HepG2 (cell line): ENCODE measurements around the gene CSNK2A1. TPM values are rescaled to one million over a fixed set of nuclear protein-coding genes. Genes with fewer than 3 reads are reported as not detected.
A peak's percentile ranks its signal among the peaks of the same experiment; 100 is the strongest.

Experiments
- FOXJ3 ChIP-seq: sonication (generic); formaldehyde crosslinking; IDR thresholded peaks from 2 replicates; pipeline ENCODE4 v1.4.0; 2020; ENCODE audit warnings: missing genetic modification reagents, mild to moderate bottlenecking, borderline replicate concordance
- FOXM1 ChIP-seq: sonication (generic); formaldehyde crosslinking; IDR thresholded peaks from 2 replicates; pipeline ENCODE4 v1.5.0; 2020; ENCODE audit warnings: missing genetic modification reagents
- FOXP1 ChIP-seq, 2 experiments: fragments of 450-650 bp in 1 of 2; IDR thresholded peaks; 2 replicates each; pipeline ENCODE4 v1.6.1; 2017 to 2018; ENCODE audit warnings: antibody characterized with exemption in 1 of 2
- GZF1 ChIP-seq: sonication (generic); formaldehyde crosslinking; IDR thresholded peaks from 2 replicates; pipeline ENCODE4 v1.5.1; 2020; ENCODE audit warnings: mild to moderate bottlenecking, missing genetic modification reagents
- KLF13 ChIP-seq: sonication (generic); formaldehyde crosslinking; IDR thresholded peaks from 2 replicates; pipeline ENCODE4 v1.4.0; 2020; ENCODE audit warnings: mild to moderate bottlenecking, missing genetic modification reagents
- NFYB ChIP-seq: sonication (generic); formaldehyde crosslinking; IDR thresholded peaks from 2 replicates; pipeline ENCODE4 v1.4.0; 2020; ENCODE audit warnings: missing genetic modification reagents
- NR0B2 ChIP-seq: sonication (generic); formaldehyde crosslinking; IDR thresholded peaks from 2 replicates; pipeline ENCODE4 v1.4.0; 2020; ENCODE audit warnings: mild to moderate bottlenecking, missing genetic modification reagents
- NR2F1 ChIP-seq, 2 experiments: fragments of 450-650 bp in 1 of 2; formaldehyde crosslinking in 1 of 2; IDR thresholded peaks; 2 replicates each; pipeline versions ENCODE4 v1.5.0 to v1.6.1; 2016 to 2020; ENCODE audit warnings: mild to moderate bottlenecking in 1 of 2, missing compliant biosample characterization in 1 of 2, missing genetic modification reagents in 1 of 2, moderate library complexity in 1 of 2
- NR2F6 ChIP-seq, 2 experiments: IDR thresholded peaks; 2 replicates each; pipeline ENCODE4 v1.6.1; 2016; ENCODE audit warnings: antibody characterized with exemption in 1 of 2, mild to moderate bottlenecking in 1 of 2
- PHF20 ChIP-seq: sonication (generic); formaldehyde crosslinking; IDR thresholded peaks from 2 replicates; pipeline ENCODE4 v1.5.0; 2020; ENCODE audit warnings: mild to moderate bottlenecking, missing genetic modification reagents
- RBAK ChIP-seq: sonication (generic); formaldehyde crosslinking; IDR thresholded peaks from 2 replicates; pipeline ENCODE4 v1.5.1; 2020; ENCODE audit warnings: mild to moderate bottlenecking, missing genetic modification reagents
- RXRB ChIP-seq: IDR thresholded peaks from 2 replicates; pipeline ENCODE4 v1.6.1; 2016; ENCODE audit warnings: borderline replicate concordance, missing genetic modification reagents, missing compliant biosample characterization
- ZBTB20 ChIP-seq: sonication (generic); formaldehyde crosslinking; IDR thresholded peaks from 2 replicates; pipeline ENCODE4 v1.8.1; 2023; ENCODE audit warnings: missing genetic modification reagents, low read depth, mild to moderate bottlenecking, borderline replicate concordance
- ZBTB39 ChIP-seq: sonication (generic); formaldehyde crosslinking; IDR thresholded peaks from 2 replicates; pipeline ENCODE4 v1.5.0; 2020; ENCODE audit warnings: missing genetic modification reagents
- ZBTB8A ChIP-seq: sonication (generic); formaldehyde crosslinking; IDR thresholded peaks from 2 replicates; pipeline ENCODE4 v1.4.0; 2020; ENCODE audit warnings: mild to moderate bottlenecking, low read depth, missing genetic modification reagents, borderline replicate concordance
- ZNF33B ChIP-seq: sonication (generic); formaldehyde crosslinking; IDR thresholded peaks from 2 replicates; pipeline ENCODE4 v1.5.1; 2020; ENCODE audit warnings: mild to moderate bottlenecking, missing genetic modification reagents
- ZNF83 ChIP-seq: sonication (generic); formaldehyde crosslinking; IDR thresholded peaks from 2 replicates; pipeline ENCODE4 v1.4.0; 2020; ENCODE audit warnings: missing genetic modification reagents, mild to moderate bottlenecking, borderline replicate concordance
- polyA plus RNA-seq, 8 experiments: library from polyadenylated mRNA; depleted of rRNA in 3 of 8; stranded (reverse) in 7 of 8; unstranded in 1 of 8; fragments of >200 nt; fragmentation: Illumina TruSeq in 4 of 8; extraction: Trizol in 4 of 8; gene quantifications; 2 replicates each; pipeline versions ENCODE4 v1.2.1 to v1.2.3, GENCODE V29; 2011 to 2016; ENCODE audit warnings: low read depth in 4 of 8, missing spikeins in 1 of 8, mixed read lengths in 1 of 8; ENCODE audit not compliant: insufficient read depth in 1 of 8
- total RNA-seq, 5 experiments: library from RNA; depleted of rRNA; stranded (reverse); fragments of >200 nt; fragmentation: Illumina TruSeq; extraction: Trizol; gene quantifications; 2 replicates each; pipeline ENCODE4 v1.2.3, GENCODE V29; 2016; ENCODE audit warnings: low read depth in 1 of 5
- TF ChIP-seq, protein P1 (sequence below): sonication (generic); formaldehyde crosslinking; IDR thresholded peaks from 2 replicates; pipeline ENCODE4 v1.5.0; 2020; ENCODE audit warnings: mild to moderate bottlenecking, missing genetic modification reagents
- TF ChIP-seq, protein P2 (sequence below): sonication (generic); formaldehyde crosslinking; IDR thresholded peaks from 2 replicates; pipeline ENCODE4 v1.5.0; 2020; ENCODE audit warnings: missing genetic modification reagents
- TF ChIP-seq, protein P3 (sequence below): sonication (generic); formaldehyde crosslinking; IDR thresholded peaks from 2 replicates; pipeline ENCODE4 v1.8.0; 2022; ENCODE audit warnings: missing genetic modification reagents, mild to moderate bottlenecking, moderate library complexity, borderline replicate concordance

CSNK2A1 gene
- total and polyA plus RNA-seq, 2 of the 13 experiments (the other 11 are each of a cell fraction or from before 2014, with no cell fraction given) = 153 to 231 TPM

- TF ChIP-seq ZBTB8A (CRISPR knock-in tag) (no peak; the same call in 1 of the 2 replicates), PHF20 (CRISPR knock-in tag) (peak; percentile 86), NR2F1 (CRISPR knock-in tag; IDR thresholded peaks at IDR 0.05) (peak in 1 of 2 experiments; percentile 48; a peak in 1 of 4 replicates), NR2F6 (IDR thresholded peaks at IDR 0.05) (no peak), NR2F6 (CRISPR knock-in tag; IDR thresholded peaks at IDR 0.05) (peak; percentile 66), RBAK (CRISPR knock-in tag) (no peak), FOXJ3 (CRISPR knock-in tag) (peak; percentile 77), KLF13 (CRISPR knock-in tag) (peak; percentile 92), ZNF33B (CRISPR knock-in tag) (peak; percentile 82; the same call in 1 of the 2 replicates), NFYB (CRISPR knock-in tag) (no peak; the same call in 1 of the 2 replicates), ZNF83 (peak; percentile 91; the same call in 1 of the 2 replicates), FOXP1 (IDR thresholded peaks at IDR 0.05) (no peak), FOXP1 (CRISPR knock-in tag; IDR thresholded peaks at IDR 0.05) (no peak; the same call in 1 of the 2 replicates), ZBTB39 (CRISPR knock-in tag) (peak; percentile 92), NR0B2 (CRISPR knock-in tag) (no peak; the same call in 1 of the 2 replicates), ZBTB20 (CRISPR knock-in tag) (peak; percentile 76; the same call in 1 of the 2 replicates), GZF1 (CRISPR knock-in tag) (peak; percentile 46; the same call in 1 of the 2 replicates), RXRB (peak; percentile 78), FOXM1 (CRISPR knock-in tag) (0 out of 2 replicates have a peak, but pooled peaks have one; percentile 26)
- TF ChIP-seq, protein P1, sequence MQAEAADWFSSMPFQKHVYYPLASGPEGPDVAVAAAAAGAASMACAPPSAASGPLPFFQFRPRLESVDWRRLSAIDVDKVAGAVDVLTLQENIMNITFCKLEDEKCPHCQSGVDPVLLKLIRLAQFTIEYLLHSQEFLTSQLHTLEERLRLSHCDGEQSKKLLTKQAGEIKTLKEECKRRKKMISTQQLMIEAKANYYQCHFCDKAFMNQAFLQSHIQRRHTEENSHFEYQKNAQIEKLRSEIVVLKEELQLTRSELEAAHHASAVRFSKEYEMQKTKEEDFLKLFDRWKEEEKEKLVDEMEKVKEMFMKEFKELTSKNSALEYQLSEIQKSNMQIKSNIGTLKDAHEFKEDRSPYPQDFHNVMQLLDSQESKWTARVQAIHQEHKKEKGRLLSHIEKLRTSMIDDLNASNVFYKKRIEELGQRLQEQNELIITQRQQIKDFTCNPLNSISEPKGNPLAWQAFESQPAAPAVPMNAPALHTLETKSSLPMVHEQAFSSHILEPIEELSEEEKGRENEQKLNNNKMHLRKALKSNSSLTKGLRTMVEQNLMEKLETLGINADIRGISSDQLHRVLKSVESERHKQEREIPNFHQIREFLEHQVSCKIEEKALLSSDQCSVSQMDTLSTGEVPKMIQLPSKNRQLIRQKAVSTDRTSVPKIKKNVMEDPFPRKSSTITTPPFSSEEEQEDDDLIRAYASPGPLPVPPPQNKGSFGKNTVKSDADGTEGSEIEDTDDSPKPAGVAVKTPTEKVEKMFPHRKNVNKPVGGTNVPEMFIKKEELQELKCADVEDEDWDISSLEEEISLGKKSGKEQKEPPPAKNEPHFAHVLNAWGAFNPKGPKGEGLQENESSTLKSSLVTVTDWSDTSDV (CRISPR knock-in tag) = peak; percentile 44; the same call in 1 of the 2 replicates
- TF ChIP-seq, protein P2, sequence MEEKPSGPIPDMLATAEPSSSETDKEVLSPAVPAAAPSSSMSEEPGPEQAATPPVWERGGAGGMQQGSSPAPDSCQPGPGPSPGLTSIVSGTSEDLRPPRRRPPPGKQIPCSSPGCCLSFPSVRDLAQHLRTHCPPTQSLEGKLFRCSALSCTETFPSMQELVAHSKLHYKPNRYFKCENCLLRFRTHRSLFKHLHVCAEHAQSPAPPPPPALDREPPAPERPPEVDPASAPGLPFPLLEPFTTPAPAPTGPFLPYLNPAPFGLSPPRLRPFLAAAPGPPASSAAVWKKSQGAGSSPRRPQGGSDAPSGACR (CRISPR knock-in tag) = peak; percentile 99
- TF ChIP-seq, protein P3, sequence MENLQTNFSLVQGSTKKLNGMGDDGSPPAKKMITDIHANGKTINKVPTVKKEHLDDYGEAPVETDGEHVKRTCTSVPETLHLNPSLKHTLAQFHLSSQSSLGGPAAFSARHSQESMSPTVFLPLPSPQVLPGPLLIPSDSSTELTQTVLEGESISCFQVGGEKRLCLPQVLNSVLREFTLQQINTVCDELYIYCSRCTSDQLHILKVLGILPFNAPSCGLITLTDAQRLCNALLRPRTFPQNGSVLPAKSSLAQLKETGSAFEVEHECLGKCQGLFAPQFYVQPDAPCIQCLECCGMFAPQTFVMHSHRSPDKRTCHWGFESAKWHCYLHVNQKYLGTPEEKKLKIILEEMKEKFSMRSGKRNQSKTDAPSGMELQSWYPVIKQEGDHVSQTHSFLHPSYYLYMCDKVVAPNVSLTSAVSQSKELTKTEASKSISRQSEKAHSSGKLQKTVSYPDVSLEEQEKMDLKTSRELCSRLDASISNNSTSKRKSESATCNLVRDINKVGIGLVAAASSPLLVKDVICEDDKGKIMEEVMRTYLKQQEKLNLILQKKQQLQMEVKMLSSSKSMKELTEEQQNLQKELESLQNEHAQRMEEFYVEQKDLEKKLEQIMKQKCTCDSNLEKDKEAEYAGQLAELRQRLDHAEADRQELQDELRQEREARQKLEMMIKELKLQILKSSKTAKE (CRISPR knock-in tag) = no peak; the same call in 1 of the 2 replicates
Measured at GRCh38 chr20:543369-544152, at the start of gene CSNK2A1 (continued).
